ENCODE data around the gene PAM16. TPM values are rescaled to one million over a fixed set of nuclear protein-coding genes. Genes with fewer than 3 reads are reported as not detected.

PAM16 gene
- total and polyA plus RNA-seq, 4 donors = 14.0 to 70.5 (median 29.6) TPM

DNA sequence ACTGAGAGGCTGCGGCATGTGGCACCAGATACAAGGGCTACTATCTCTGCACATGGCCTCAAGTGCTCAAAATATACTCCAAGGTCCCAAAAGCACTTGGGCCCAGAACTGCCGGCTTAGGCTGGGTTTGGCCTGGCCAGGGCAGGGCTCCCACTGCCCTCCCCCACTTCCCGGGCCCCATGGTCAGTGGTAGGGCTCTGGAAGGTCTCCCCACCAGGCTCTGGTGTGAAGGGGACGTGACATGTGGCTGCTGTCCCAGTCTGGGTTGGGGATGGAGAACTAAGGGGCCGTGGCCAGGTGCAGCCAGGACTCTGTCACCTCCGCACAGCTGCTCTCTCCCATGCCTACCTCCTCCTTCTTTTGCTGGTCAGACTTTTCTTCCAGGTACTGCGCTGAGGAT, 5.7 kb upstream of the PAM16 start:
- no peak overlapping the region for H3K27ac ChIP-seq (ENCODE audit: low read depth in 1 of 2, low read length in 2 of 2)
- DNase-seq (ENCODE audit: low spot score) = no peak
- H3K36me3 ChIP-seq (ENCODE audit: control insufficient read depth in 4 of 4, insufficient read depth in 3 of 4, low read depth in 1 of 4, low read length in 3 of 4) = peaks cover 0 to 5% (median 4%) of the 10 kb centered on the region in 4 donors
- WGBS = 97% methylated on average over 7 of the region's 7 CpGs
- H3K4me1 ChIP-seq (ENCODE audit: control insufficient read depth in 4 of 4, insufficient read depth in 4 of 4, low read length in 3 of 4) = peaks cover 0 to 4% (median 1%) of the 10 kb centered on the region in 4 donors
- no peaks in the 10 kb centered on the region for H3K9me3 ChIP-seq (ENCODE audit: control insufficient read depth in 4 of 4, low read length in 3 of 4)
- TF ChIP-seq RXRA (IDR thresholded peaks at IDR 0.05) = no peak
- TF ChIP-seq JUND (IDR thresholded peaks at IDR 0.05) = no peak
- no peak for TF ChIP-seq REST (IDR thresholded peaks at IDR 0.05)
- TF ChIP-seq, protein P1, sequence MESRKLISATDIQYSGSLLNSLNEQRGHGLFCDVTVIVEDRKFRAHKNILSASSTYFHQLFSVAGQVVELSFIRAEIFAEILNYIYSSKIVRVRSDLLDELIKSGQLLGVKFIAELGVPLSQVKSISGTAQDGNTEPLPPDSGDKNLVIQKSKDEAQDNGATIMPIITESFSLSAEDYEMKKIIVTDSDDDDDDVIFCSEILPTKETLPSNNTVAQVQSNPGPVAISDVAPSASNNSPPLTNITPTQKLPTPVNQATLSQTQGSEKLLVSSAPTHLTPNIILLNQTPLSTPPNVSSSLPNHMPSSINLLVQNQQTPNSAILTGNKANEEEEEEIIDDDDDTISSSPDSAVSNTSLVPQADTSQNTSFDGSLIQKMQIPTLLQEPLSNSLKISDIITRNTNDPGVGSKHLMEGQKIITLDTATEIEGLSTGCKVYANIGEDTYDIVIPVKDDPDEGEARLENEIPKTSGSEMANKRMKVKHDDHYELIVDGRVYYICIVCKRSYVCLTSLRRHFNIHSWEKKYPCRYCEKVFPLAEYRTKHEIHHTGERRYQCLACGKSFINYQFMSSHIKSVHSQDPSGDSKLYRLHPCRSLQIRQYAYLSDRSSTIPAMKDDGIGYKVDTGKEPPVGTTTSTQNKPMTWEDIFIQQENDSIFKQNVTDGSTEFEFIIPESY (IDR thresholded peaks at IDR 0.05) = no peak
- no peak for TF ChIP-seq FOXA1 (IDR thresholded peaks at IDR 0.05)
- no peak for TF ChIP-seq YY1 (IDR thresholded peaks at IDR 0.05)
- no peak for TF ChIP-seq FOXA2 (IDR thresholded peaks at IDR 0.05)
- no peak for TF ChIP-seq CTCF (IDR thresholded peaks at IDR 0.05; ENCODE audit: low read depth, low read length, missing input control)
- no peak for TF ChIP-seq SP1 (IDR thresholded peaks at IDR 0.05)
- no peak for TF ChIP-seq RAD21 (IDR thresholded peaks at IDR 0.05)
- TF ChIP-seq, protein P2, sequence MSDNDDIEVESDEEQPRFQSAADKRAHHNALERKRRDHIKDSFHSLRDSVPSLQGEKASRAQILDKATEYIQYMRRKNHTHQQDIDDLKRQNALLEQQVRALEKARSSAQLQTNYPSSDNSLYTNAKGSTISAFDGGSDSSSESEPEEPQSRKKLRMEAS (IDR thresholded peaks at IDR 0.05) = no peak
- TF ChIP-seq, protein P3, sequence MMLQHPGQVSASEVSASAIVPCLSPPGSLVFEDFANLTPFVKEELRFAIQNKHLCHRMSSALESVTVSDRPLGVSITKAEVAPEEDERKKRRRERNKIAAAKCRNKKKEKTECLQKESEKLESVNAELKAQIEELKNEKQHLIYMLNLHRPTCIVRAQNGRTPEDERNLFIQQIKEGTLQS (IDR thresholded peaks at IDR 0.05) = no peak
- TF ChIP-seq TAF1 (conservative IDR thresholded peaks at IDR 0.05) = no peak
- TF ChIP-seq HNF4G (IDR thresholded peaks at IDR 0.05) = no peak
- TF ChIP-seq EGR1 (IDR thresholded peaks at IDR 0.05; ENCODE audit: low read depth in 2 of 2) = no peak
- no peak for TF ChIP-seq NR2F2 (IDR thresholded peaks at IDR 0.05)
- TF ChIP-seq HNF4A (conservative IDR thresholded peaks at IDR 0.05) = no peak
- no peak for TF ChIP-seq GABPA (IDR thresholded peaks at IDR 0.05 in 1 of 2, conservative IDR thresholded peaks at IDR 0.05 in 1 of 2)
- H3K4me3 ChIP-seq (ENCODE audit: low read depth in 1 of 3, low read length in 3 of 3) = no peak overlapping the region
- H3K27me3 ChIP-seq (ENCODE audit: control insufficient read depth in 4 of 4, insufficient read depth in 4 of 4, low read length in 3 of 4) = no peaks in the 10 kb centered on the region
- H3K9ac ChIP-seq (ENCODE audit: low read depth in 1 of 2, low read length in 2 of 2) = no peak overlapping the region
